ENCODE data around the gene BLNK. TPM values are rescaled to one million over a fixed set of nuclear protein-coding genes. Genes with fewer than 3 reads are reported as not detected.

The BLNK gene
- total and polyA plus RNA-seq, 2 donors (not counting 1 experiment from before 2014, with no cell fraction given) = 0.33 TPM; not detected in 1

- TF ChIP-seq EZH2 (IDR thresholded peaks at IDR 0.05; ENCODE audit: low read length, missing control alignments) (no peak), CTCF (conservative IDR thresholded peaks at IDR 0.05 in 1 of 2, IDR thresholded peaks at IDR 0.05 in 1 of 2; ENCODE audit: low read depth in 1 of 2, low read length in 2 of 2) (no peak)
- peaks cover 3% of the 10 kb centered on the region for H3K27me3 ChIP-seq (ENCODE audit: control insufficient read depth, insufficient read depth, low read length)
- no peaks in the 10 kb centered on the region for H3K4me1 ChIP-seq (ENCODE audit: control insufficient read depth, extremely low read depth, insufficient read depth, low read length)
- no peak overlapping the region for H3K4me3 ChIP-seq (replicated peaks in 1 of 4; ENCODE audit: control extremely low read depth in 1 of 4, insufficient read depth in 1 of 4, low read depth in 3 of 4, low read length in 4 of 4)
- no peak overlapping the region for H2AFZ ChIP-seq (ENCODE audit: low read length)
- H3K9ac ChIP-seq (ENCODE audit: insufficient read depth, low read length) = no peak overlapping the region
- no peak for DNase-seq (ENCODE audit: low read depth in 2 of 2)
- no peak overlapping the region for H3K27ac ChIP-seq (ENCODE audit: insufficient read depth, low read length)
- H3K36me3 ChIP-seq (ENCODE audit: control insufficient read depth, insufficient read depth, low read length) = no peaks in the 10 kb centered on the region
- no peak overlapping the region for H3K4me2 ChIP-seq (ENCODE audit: extremely low read depth, insufficient read depth, low read length)
- H3K9me3 ChIP-seq (ENCODE audit: control insufficient read depth, insufficient read depth, low read depth, low read length) = no peaks in the 10 kb centered on the region
- no peaks in the 10 kb centered on the region for H3K79me2 ChIP-seq (ENCODE audit: control insufficient read depth, insufficient read depth, low read length)
- H4K20me1 ChIP-seq (ENCODE audit: control insufficient read depth, extremely low read depth, insufficient read depth, low read length) = no peaks in the 10 kb centered on the region
Observed at GRCh38 chr10:96217711-96218110, 53.7 kb downstream of the BLNK start.

- Histone ChIP-seq H3K4me1 (ENCODE audit: control insufficient read depth, extremely low read depth, insufficient read depth, low read length) (no peaks in the 10 kb centered on the region), H3K4me3 (replicated peaks in 1 of 4; ENCODE audit: control extremely low read depth in 1 of 4, insufficient read depth in 1 of 4, low read depth in 3 of 4, low read length in 4 of 4) (no peak overlapping the region), H3K79me2 (ENCODE audit: control insufficient read depth, insufficient read depth, low read length) (no peaks in the 10 kb centered on the region), H3K9me3 (ENCODE audit: control insufficient read depth, insufficient read depth, low read depth, low read length) (no peaks in the 10 kb centered on the region), H3K36me3 (ENCODE audit: control insufficient read depth, insufficient read depth, low read length) (no peaks in the 10 kb centered on the region), H3K4me2 (ENCODE audit: extremely low read depth, insufficient read depth, low read length) (no peak overlapping the region), H2AFZ (ENCODE audit: low read length) (no peak overlapping the region), H3K27ac (ENCODE audit: insufficient read depth, low read length) (no peak overlapping the region), H3K9ac (ENCODE audit: insufficient read depth, low read length) (no peak overlapping the region), H3K27me3 (ENCODE audit: control insufficient read depth, insufficient read depth, low read length) (peaks cover 3% of the 10 kb centered on the region), H4K20me1 (ENCODE audit: control insufficient read depth, extremely low read depth, insufficient read depth, low read length) (no peaks in the 10 kb centered on the region)
- no peak for DNase-seq (ENCODE audit: low read depth in 2 of 2)
- TF ChIP-seq EZH2 (IDR thresholded peaks at IDR 0.05; ENCODE audit: low read length, missing control alignments) = no peak
- no peak for TF ChIP-seq CTCF (conservative IDR thresholded peaks at IDR 0.05 in 1 of 2, IDR thresholded peaks at IDR 0.05 in 1 of 2; ENCODE audit: low read depth in 1 of 2, low read length in 2 of 2)
Observed at GRCh38 chr10:96216775-96217174, 54.6 kb downstream of the BLNK start.

- Histone ChIP-seq H3K9ac (ENCODE audit: insufficient read depth, low read length) (no peak overlapping the region), H3K36me3 (ENCODE audit: control insufficient read depth, insufficient read depth, low read length) (no peaks in the 10 kb centered on the region), H3K4me3 (replicated peaks in 1 of 4; ENCODE audit: control extremely low read depth in 1 of 4, insufficient read depth in 1 of 4, low read depth in 3 of 4, low read length in 4 of 4) (no peak overlapping the region), H3K9me3 (ENCODE audit: control insufficient read depth, insufficient read depth, low read depth, low read length) (no peaks in the 10 kb centered on the region), H4K20me1 (ENCODE audit: control insufficient read depth, extremely low read depth, insufficient read depth, low read length) (no peaks in the 10 kb centered on the region), H3K27me3 (ENCODE audit: control insufficient read depth, insufficient read depth, low read length) (peaks cover 3% of the 10 kb centered on the region), H3K4me1 (ENCODE audit: control insufficient read depth, extremely low read depth, insufficient read depth, low read length) (no peaks in the 10 kb centered on the region), H2AFZ (ENCODE audit: low read length) (no peak overlapping the region), H3K79me2 (ENCODE audit: control insufficient read depth, insufficient read depth, low read length) (no peaks in the 10 kb centered on the region), H3K4me2 (ENCODE audit: extremely low read depth, insufficient read depth, low read length) (no peak overlapping the region), H3K27ac (ENCODE audit: insufficient read depth, low read length) (no peak overlapping the region)
- no peak for DNase-seq (ENCODE audit: low read depth in 2 of 2)
- TF ChIP-seq EZH2 (IDR thresholded peaks at IDR 0.05; ENCODE audit: low read length, missing control alignments) (no peak), CTCF (conservative IDR thresholded peaks at IDR 0.05 in 1 of 2, IDR thresholded peaks at IDR 0.05 in 1 of 2; ENCODE audit: low read depth in 1 of 2, low read length in 2 of 2) (no peak)
Observed at GRCh38 chr10:96212911-96213310, 58.5 kb downstream of the BLNK start.

Measured in fibroblast of lung (primary cell).